B cell (primary cell): ENCODE measurements around the gene EGFL7. TPM values are rescaled to one million over a fixed set of nuclear protein-coding genes. Genes with fewer than 3 reads are reported as not detected.

Source experiments
- ATAC-seq: fragments of 200-7000 bp; cut with Tn5 transposase; one replicate; pipeline ENCODE4 v1.10.0; 2021; ENCODE audit warnings: low read depth, mild to moderate bottlenecking, moderate number of reproducible peaks, moderate library complexity
- CTCF ChIA-PET: fragments of 350-600 bp; sonication (Branson Sonifier 250); formaldehyde crosslinking; loops from one replicate; lab custom pipeline; 2021; ENCODE audit warnings: antibody characterized with exemption, inconsistent platforms; lab: Charles Lee
- POLR2A ChIA-PET: fragments of 350-600 bp; sonication (Branson Sonifier 250); formaldehyde crosslinking; loops from one replicate; lab custom pipeline; 2021; ENCODE audit warnings: antibody characterized with exemption; lab: Charles Lee
- DNase-seq: peaks from one replicate; pipeline ENCODE4 v3.0.0; 2013
- H2AFZ ChIP-seq: 2 replicates; pipeline ENCODE4 v1.6.1; 2012; ENCODE audit warnings: mild to moderate bottlenecking, low read depth, low read length; ENCODE audit not compliant: insufficient read depth, poor library complexity, severe bottlenecking
- H3K27ac ChIP-seq, 2 donors: 1 replicate in 1 of 2; 2 replicates in 1 of 2; pipeline ENCODE4 v1.5.1; 2012 to 2013; ENCODE audit warnings: low read length in 2 of 2, mild to moderate bottlenecking in 2 of 2, moderate library complexity in 1 of 2
- H3K27me3 ChIP-seq, 4 experiments: fragments of 200-600 bp in 1 of 4; sonication (generic) in 1 of 4; replicated peaks in 1 of 4; 1 replicate in 2 of 4; 2 replicates in 2 of 4; pipeline versions ENCODE4 v1.6.1 to v1.7.0; 2013 to 2016; ENCODE audit warnings: low read length in 3 of 4, mild to moderate bottlenecking in 2 of 4, mixed read lengths in 1 of 4, moderate library complexity in 1 of 4; ENCODE audit not compliant: insufficient read depth in 4 of 4, control insufficient read depth in 3 of 4; ENCODE audit errors: control extremely low read depth in 1 of 4
- H3K36me3 ChIP-seq, 2 experiments: replicated peaks in 1 of 2; 1 replicate in 1 of 2; 2 replicates in 1 of 2; pipeline versions ENCODE4 v1.6.1 to v1.7.1; 2013; ENCODE audit warnings: low read length in 1 of 2; ENCODE audit not compliant: insufficient read depth in 2 of 2, control insufficient read depth in 1 of 2; ENCODE audit errors: control extremely low read depth in 1 of 2, extremely low read depth in 1 of 2
- H3K4me1 ChIP-seq, 2 donors: fragments of 200-600 bp in 1 of 2; sonication (generic) in 1 of 2; 1 replicate in 1 of 2; 2 replicates in 1 of 2; pipeline versions ENCODE4 v1.5.1 to v1.6.1; 2013 to 2017; ENCODE audit warnings: low read length in 2 of 2; ENCODE audit not compliant: control insufficient read depth in 2 of 2, insufficient read depth in 2 of 2
- H3K4me2 ChIP-seq: replicated peaks from 2 replicates; pipeline ENCODE3; 2012; ENCODE audit warnings: mild to moderate bottlenecking, low read depth, low read length; ENCODE audit not compliant: poor library complexity, severe bottlenecking
- H3K4me3 ChIP-seq, 5 experiments: fragments of 200-600 bp in 1 of 5; sonication (generic) in 1 of 5; 1 replicate in 3 of 5; 2 replicates in 2 of 5; pipeline versions ENCODE4 v1.5.1 to v1.7.0; 2011 to 2016; ENCODE audit warnings: low read length in 4 of 5, mild to moderate bottlenecking in 4 of 5, low read depth in 2 of 5, control low read depth in 1 of 5, moderate library complexity in 1 of 5; ENCODE audit not compliant: insufficient read depth in 1 of 5; ENCODE audit errors: control extremely low read depth in 1 of 5, extremely low read depth in 1 of 5
- H3K79me2 ChIP-seq: fragments of 200-600 bp; sonication (generic); one replicate; pipeline ENCODE4 v1.6.0; 2016; ENCODE audit warnings: low read length; ENCODE audit not compliant: control insufficient read depth, insufficient read depth
- H3K9ac ChIP-seq: fragments of 200-600 bp; sonication (generic); 2 replicates; pipeline ENCODE4 v1.6.1; 2017; ENCODE audit warnings: mild to moderate bottlenecking, low read length, moderate library complexity
- H3K9me3 ChIP-seq, 3 donors: one replicate each; pipeline versions ENCODE4 v1.6.1 to v1.7.1; 2013; ENCODE audit warnings: low read length in 2 of 3; ENCODE audit not compliant: control insufficient read depth in 2 of 3, insufficient read depth in 1 of 3; ENCODE audit errors: control extremely low read depth in 1 of 3
- H4K20me1 ChIP-seq: 2 replicates; pipeline ENCODE4 v1.6.0; 2012; ENCODE audit warnings: mild to moderate bottlenecking, low read length; ENCODE audit not compliant: insufficient read depth, control insufficient read depth, poor library complexity, severe bottlenecking
- H3K27ac Mint-ChIP-seq: one replicate; pipeline ENCODE4 v1.8.0; 2021; ENCODE audit warnings: mixed read lengths
- H3K27me3 Mint-ChIP-seq: one replicate; pipeline ENCODE4 v1.8.0; 2021; ENCODE audit warnings: mixed read lengths
- H3K4me1 Mint-ChIP-seq: one replicate; pipeline ENCODE4 v1.8.0; 2021; ENCODE audit warnings: mixed read lengths
- H3K4me3 Mint-ChIP-seq: one replicate; pipeline ENCODE4 v1.8.0; 2021; ENCODE audit warnings: mixed read lengths
- H3K9me3 Mint-ChIP-seq: one replicate; pipeline ENCODE4 v1.8.0; 2022; ENCODE audit warnings: mixed read lengths; ENCODE audit not compliant: insufficient read depth
- CTCF ChIP-seq: fragments of 200-600 bp; IDR thresholded peaks from one replicate; pipeline ENCODE4 v1.8.0; 2022; ENCODE audit warnings: antibody characterized with exemption, mild to moderate bottlenecking
- EZH2 ChIP-seq: IDR thresholded peaks from 2 replicates; pipeline ENCODE4 v1.6.1; 2012; ENCODE audit warnings: borderline replicate concordance, low read depth, mild to moderate bottlenecking, moderate library complexity, low read length; ENCODE audit not compliant: insufficient read depth, poor library complexity, severe bottlenecking
- WGBS: methylation state at CpG from one replicate; pipeline ENCODE4 v1.1.5; 2013; ENCODE audit warnings: missing lambda C conversion rate; ENCODE audit not compliant: insufficient coverage; 5-methylcytosine and 5-hydroxymethylcytosine counted together
- intact Hi-C: fragments of 100-400 bp; cut with micrococcal nuclease; formaldehyde crosslinking; loops from one replicate; pipeline ENCODE4 v1.10.0; 2022
- polyA plus RNA-seq: library from polyadenylated mRNA; depleted of rRNA; stranded (reverse); fragments of >200 nt; gene quantifications from 2 replicates; pipeline ENCODE4 v1.2.3, GENCODE V29; 2012
- total RNA-seq, 2 donors: library from RNA; stranded (reverse); fragments of 120-200 nt in 1 of 2; gene quantifications; 1 replicate in 1 of 2; 2 replicates in 1 of 2; pipeline versions ENCODE4 v1.2.3 to v1.2.4, GENCODE V29; 2013 to 2022

EGFL7 gene
- total and polyA plus RNA-seq, 2 donors (not counting 1 experiment from before 2014, with no cell fraction given), result 0.34 TPM; not detected in 1

DNA sequence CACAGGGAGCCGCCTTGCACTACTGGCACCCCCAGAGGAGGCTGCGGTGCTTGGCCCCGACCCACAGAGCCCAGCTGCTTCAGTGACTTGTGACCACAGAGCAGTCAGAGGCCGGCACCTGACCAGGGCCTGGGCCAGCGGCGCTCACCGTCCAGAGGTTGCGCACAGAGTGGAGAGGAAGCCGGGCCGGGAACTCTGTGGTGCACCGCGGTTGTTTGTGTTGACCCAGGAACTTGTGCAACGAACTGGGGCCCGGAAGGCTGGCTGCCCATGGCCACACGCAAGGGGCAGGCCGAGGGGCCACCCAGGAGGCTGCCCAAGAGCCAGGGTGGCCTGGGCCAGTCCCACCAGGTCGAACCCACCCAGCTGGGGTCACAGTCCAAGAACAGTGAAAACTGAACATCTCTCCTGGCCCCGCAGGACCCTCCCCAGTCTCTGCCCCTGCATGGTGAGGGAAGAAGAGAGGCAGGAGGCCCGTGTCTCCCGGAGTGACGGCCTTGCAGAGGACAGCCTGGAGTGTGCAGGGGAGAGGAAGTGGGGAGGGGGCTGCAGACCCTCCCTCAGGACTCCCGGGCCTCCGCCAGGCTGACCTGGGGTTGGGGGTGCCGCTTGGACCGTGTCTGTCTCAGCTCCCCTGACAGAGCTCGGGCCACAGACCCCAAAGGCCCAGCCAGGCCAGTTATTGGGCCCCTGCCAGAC, 42.8 kb upstream of the EGFL7 start:
- 32% methylated on average over 26 of the region's 26 CpGs for WGBS
- Mint-ChIP-seq H3K27ac (peak overlapping the region; percentile 93), H3K4me3 (peak overlapping the region; percentile 71), H3K27me3 (no peaks in the 10 kb centered on the region), H3K4me1 (peaks cover 44% of the 10 kb centered on the region), H3K9me3 (no peaks in the 10 kb centered on the region)
- peaks cover 0 to 13% (median 2%) of the 10 kb centered on the region in 3 donors for H3K9me3 ChIP-seq
- no peaks in the 10 kb centered on the region for H3K36me3 ChIP-seq
- POLR2A ChIA-PET, result no interaction called here
- no peak overlapping the region for H2AFZ ChIP-seq
- H3K4me3 ChIP-seq, result no peak overlapping the region
- intact Hi-C loops, result no loop called here
- H3K4me1 ChIP-seq, result peaks cover 49 to 65% of the 10 kb centered on the region in 2 donors
- H3K27me3 ChIP-seq, result peaks cover 0 to 11% (median 0%) of the 10 kb centered on the region in 4 experiments
- ATAC-seq (no peak), DNase-seq (peak; percentile 46)
- H3K27ac ChIP-seq, result no peak overlapping the region
- no peaks in the 10 kb centered on the region for H3K79me2 ChIP-seq
- TF ChIP-seq EZH2 (no peak), CTCF (no peak)
- H4K20me1 ChIP-seq, result no peaks in the 10 kb centered on the region
- CTCF ChIA-PET, result interaction anchor here (0.6 to 2.6 kb wide), 4 partner anchors 12 to 135 kb away, joined by 3 to 8 read pairs (median 4); no protein-coding TSS in a partner anchor
- peak overlapping the region; percentile 75 for H3K4me2 ChIP-seq
- peak overlapping the region; percentile 11 for H3K9ac ChIP-seq

DNA sequence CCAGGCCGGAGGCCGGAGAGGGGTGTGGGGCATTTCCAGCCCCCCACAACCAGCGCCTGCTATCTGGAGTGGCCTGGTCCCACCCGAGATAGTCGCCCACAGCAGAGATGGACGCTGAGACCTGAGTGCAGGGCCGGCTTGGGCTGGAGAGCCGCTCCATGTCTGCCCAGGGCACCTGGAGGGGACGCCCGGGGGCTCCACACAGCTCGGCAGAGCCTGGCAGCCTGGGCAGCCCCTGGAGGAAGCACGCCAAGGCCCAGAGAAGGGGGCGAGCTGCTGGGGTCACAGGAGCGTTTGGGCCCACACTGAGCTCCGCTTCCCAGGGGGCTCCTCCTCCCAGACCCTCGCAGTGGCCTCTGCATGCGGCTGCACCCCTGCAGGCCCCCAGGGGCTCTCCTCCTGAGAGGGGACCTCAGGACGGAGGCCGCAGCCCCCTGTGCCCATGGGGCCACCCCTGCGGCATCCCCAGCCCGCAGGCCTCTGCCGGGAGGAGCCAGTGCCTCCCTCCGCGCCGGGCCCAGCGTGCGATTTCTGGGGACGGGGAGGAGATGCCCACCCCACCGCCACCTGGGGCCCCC, 42.2 kb upstream of the EGFL7 start:
- DNase-seq, result no peak
- no peak for TF ChIP-seq CTCF
- TF ChIP-seq EZH2, result no peak

More for the DNA sequence above, 42.2 kb upstream of the EGFL7 start:
- Histone ChIP-seq H3K27ac (no peak overlapping the region), H3K4me1 (peaks cover 53 to 69% of the 10 kb centered on the region in 2 donors), H3K9me3 (peaks cover 0 to 13% (median 2%) of the 10 kb centered on the region in 3 donors), H2AFZ (no peak overlapping the region), H4K20me1 (no peaks in the 10 kb centered on the region), H3K79me2 (no peaks in the 10 kb centered on the region), H3K9ac (no peak overlapping the region), H3K27me3 (peaks cover 0 to 13% (median 0%) of the 10 kb centered on the region in 4 experiments), H3K4me3 (no peak overlapping the region), H3K4me2 (peak overlapping the region; percentile 75), H3K36me3 (no peaks in the 10 kb centered on the region)
- no peak overlapping the region for H3K27ac Mint-ChIP-seq
- H3K9me3 Mint-ChIP-seq, result no peaks in the 10 kb centered on the region
- intact Hi-C loops, result no loop called here
- peaks cover 42% of the 10 kb centered on the region for H3K4me1 Mint-ChIP-seq
- 95% methylated on average over 29 of the region's 29 CpGs for WGBS
- ATAC-seq, result no peak
- peaks cover 2% of the 10 kb centered on the region for H3K27me3 Mint-ChIP-seq
- H3K4me3 Mint-ChIP-seq, result no peak overlapping the region
- POLR2A ChIA-PET, result no interaction called here
- CTCF ChIA-PET, result interaction anchor here (0.6 to 1.5 kb wide), 3 partner anchors 18 to 135 kb away, joined by 3 to 5 read pairs (median 3); no protein-coding TSS in a partner anchor
